ENCODE data around the gene MAMSTR. TPM values are rescaled to one million over a fixed set of nuclear protein-coding genes. Genes with fewer than 3 reads are reported as not detected.

MAMSTR gene
- total RNA-seq, 1 donor from 2014 or later, result 2.7 TPM

- peaks cover 5% of the 10 kb centered on the region for H3K9me3 Mint-ChIP-seq (ENCODE audit: unreplicated experiment)
- no peaks in the 10 kb centered on the region for H3K36me3 Mint-ChIP-seq (ENCODE audit: unreplicated experiment)
- TF ChIP-seq CTCF (IDR thresholded peaks at IDR 0.05; ENCODE audit: partially characterized antibody, unreplicated experiment), result no peak
- H3K27me3 Mint-ChIP-seq (ENCODE audit: unreplicated experiment), result peaks cover 3% of the 10 kb centered on the region
- no peak overlapping the region for H3K27ac Mint-ChIP-seq (ENCODE audit: unreplicated experiment)
- peaks cover 9% of the 10 kb centered on the region for H3K4me1 Mint-ChIP-seq (ENCODE audit: low read depth, unreplicated experiment)
- no peak overlapping the region for H3K4me3 Mint-ChIP-seq (ENCODE audit: unreplicated experiment)
- DNase-seq, result no peak
These were observed 46.0 kb downstream of the MAMSTR start for GRCh38 chr19:48673436-48674100.

- no peak for TF ChIP-seq CTCF (IDR thresholded peaks at IDR 0.05; ENCODE audit: partially characterized antibody, unreplicated experiment)
- peaks cover 5% of the 10 kb centered on the region for H3K9me3 Mint-ChIP-seq (ENCODE audit: unreplicated experiment)
- H3K27ac Mint-ChIP-seq (ENCODE audit: unreplicated experiment), result no peak within 1 kb of the TSS
- H3K27me3 Mint-ChIP-seq (ENCODE audit: unreplicated experiment), result peaks cover 3% of the 10 kb centered on the region
- H3K4me1 Mint-ChIP-seq (ENCODE audit: low read depth, unreplicated experiment), result peaks cover 9% of the 10 kb centered on the region
- no peak for DNase-seq
- H3K4me3 Mint-ChIP-seq (ENCODE audit: unreplicated experiment), result peak within 1 kb of the TSS; percentile 63
- no peaks in the 10 kb centered on the region for H3K36me3 Mint-ChIP-seq (ENCODE audit: unreplicated experiment)
These were observed 46.5 kb downstream of the MAMSTR start, which contains the start of gene NTN5 for GRCh38 chr19:48672994-48673393. Gene NTN5, minus strand, starts transcription at chr19:48673017. Its CDS starts 2,031 bp downstream, at chr19:48670986.

GRCh38 chr19:48671446-48671995 lies 48.0 kb downstream of the MAMSTR start:
- H3K27ac Mint-ChIP-seq (ENCODE audit: unreplicated experiment), result no peak overlapping the region
- no peaks in the 10 kb centered on the region for H3K36me3 Mint-ChIP-seq (ENCODE audit: unreplicated experiment)
- no peak for DNase-seq
- peaks cover 3% of the 10 kb centered on the region for H3K27me3 Mint-ChIP-seq (ENCODE audit: unreplicated experiment)
- peaks cover 9% of the 10 kb centered on the region for H3K4me1 Mint-ChIP-seq (ENCODE audit: low read depth, unreplicated experiment)
- TF ChIP-seq CTCF (IDR thresholded peaks at IDR 0.05; ENCODE audit: partially characterized antibody, unreplicated experiment), result no peak
- peaks cover 7% of the 10 kb centered on the region for H3K9me3 Mint-ChIP-seq (ENCODE audit: unreplicated experiment)
- H3K4me3 Mint-ChIP-seq (ENCODE audit: unreplicated experiment), result no peak overlapping the region

- Mint-ChIP-seq H3K4me3 (ENCODE audit: unreplicated experiment) (no peak overlapping the region), H3K4me1 (ENCODE audit: low read depth, unreplicated experiment) (peaks cover 9% of the 10 kb centered on the region), H3K9me3 (ENCODE audit: unreplicated experiment) (peaks cover 7% of the 10 kb centered on the region), H3K27me3 (ENCODE audit: unreplicated experiment) (peaks cover 3% of the 10 kb centered on the region), H3K36me3 (ENCODE audit: unreplicated experiment) (no peaks in the 10 kb centered on the region), H3K27ac (ENCODE audit: unreplicated experiment) (no peak overlapping the region)
- TF ChIP-seq CTCF (IDR thresholded peaks at IDR 0.05; ENCODE audit: partially characterized antibody, unreplicated experiment), result no peak
- no peak for DNase-seq
These were observed 48.7 kb downstream of the MAMSTR start for GRCh38 chr19:48670699-48671445.

All from glutamatergic neuron (in vitro differentiated cells).